HTERT RPE-1 (cell line): ENCODE data around the gene CHST8.
"Not testable (repeated sequence)": the region's sequence is repeated elsewhere in the genome, so short reads cannot be mapped to it uniquely, and the experiment has no call there.

Experiments used
- in situ Hi-C: fragments of 300-500 bp; cut with MboI; formaldehyde crosslinking; loops from 4 replicates; pipeline ENCODE4 v1.14.3; 2020; ENCODE audit warnings: low sequenced_read_pairs

CHST8 gene

DNA sequence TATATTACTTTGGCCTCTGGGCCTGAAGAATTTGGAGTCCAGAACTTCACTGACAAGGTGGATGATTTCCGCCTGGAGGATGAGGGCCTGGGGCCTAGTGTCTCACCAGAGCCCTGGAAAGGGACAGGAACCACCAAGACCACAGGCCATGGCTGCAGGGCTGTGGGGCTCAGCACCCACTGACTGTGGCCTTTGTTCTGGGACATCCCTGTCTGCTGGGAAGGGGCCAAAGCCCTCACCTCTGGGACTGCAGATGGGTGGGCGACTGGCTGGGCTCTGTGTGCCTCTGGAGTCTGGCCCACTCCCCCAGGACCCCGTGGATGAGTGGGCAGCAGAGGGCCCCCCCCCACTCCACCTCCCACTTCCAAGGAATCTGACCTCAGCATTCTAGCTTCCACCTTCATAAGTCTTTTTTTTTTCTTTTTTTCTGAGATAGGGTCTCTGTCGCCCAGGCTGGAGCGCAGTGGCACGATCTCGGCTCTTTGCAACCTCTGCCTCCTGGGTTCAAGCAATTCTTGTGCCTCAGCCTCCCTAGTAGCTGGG, 20.3 kb downstream of the CHST8 start:
- in situ Hi-C loops: no loop called here

GRCh38 chr19:33644284-33644836, 22.6 kb downstream of the CHST8 start:
- in situ Hi-C loops: no loop called here

- in situ Hi-C loops: no loop called here
Measured at GRCh38 chr19:33646306-33646705, 24.6 kb downstream of the CHST8 start.

GRCh38 chr19:33647146-33647545, 25.4 kb downstream of the CHST8 start:
- in situ Hi-C loops: no loop called here

- in situ Hi-C loops: no loop called here
Measured at GRCh38 chr19:33649627-33650305, 28.0 kb downstream of the CHST8 start.

DNA sequence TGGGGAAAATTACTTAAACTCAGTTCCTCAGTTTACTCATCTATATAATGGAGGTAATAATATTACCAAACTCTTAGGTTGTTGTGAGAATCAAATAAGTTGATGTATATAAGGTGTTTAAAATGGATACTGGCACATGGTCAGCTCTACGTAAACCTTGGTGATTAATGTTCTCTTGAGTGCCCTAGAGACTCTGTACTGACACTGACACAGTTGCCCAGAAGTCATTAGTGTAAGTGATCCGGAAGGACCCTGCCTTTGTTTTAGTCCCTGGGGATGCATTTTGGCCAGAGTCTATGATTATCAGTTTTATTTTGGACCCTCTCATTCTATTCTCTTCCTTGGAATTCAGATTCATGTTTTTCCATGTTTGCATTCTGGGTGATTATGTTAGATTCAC, 31.9 kb downstream of the CHST8 start:
- in situ Hi-C loops: no loop called here

GRCh38 chr19:33654840-33655508, 33.2 kb downstream of the CHST8 start:
- in situ Hi-C loops: no loop called here

DNA sequence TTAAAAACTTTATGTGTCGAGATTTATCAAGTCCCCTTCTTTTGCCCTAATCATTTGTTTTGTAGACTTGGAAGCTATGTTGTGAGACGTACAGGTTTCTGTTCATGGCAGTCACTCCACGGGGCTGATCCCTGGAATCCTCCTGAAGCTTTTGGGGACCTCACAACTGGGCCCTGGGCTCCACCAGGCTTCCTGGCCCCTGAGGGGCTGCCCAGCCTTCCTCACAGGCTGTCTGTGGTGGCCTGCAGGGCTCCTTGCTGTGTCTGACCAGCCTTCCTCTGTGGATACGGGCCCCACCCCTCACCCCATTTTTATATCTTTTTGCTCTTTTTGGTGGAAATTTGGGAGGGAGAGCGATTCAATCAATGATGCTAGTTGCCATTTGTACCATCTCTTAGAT, 38.1 kb downstream of the CHST8 start:
- in situ Hi-C loops: no loop called here

- in situ Hi-C loops: no loop called here
Measured at GRCh38 chr19:33660410-33661124, 38.8 kb downstream of the CHST8 start.

DNA sequence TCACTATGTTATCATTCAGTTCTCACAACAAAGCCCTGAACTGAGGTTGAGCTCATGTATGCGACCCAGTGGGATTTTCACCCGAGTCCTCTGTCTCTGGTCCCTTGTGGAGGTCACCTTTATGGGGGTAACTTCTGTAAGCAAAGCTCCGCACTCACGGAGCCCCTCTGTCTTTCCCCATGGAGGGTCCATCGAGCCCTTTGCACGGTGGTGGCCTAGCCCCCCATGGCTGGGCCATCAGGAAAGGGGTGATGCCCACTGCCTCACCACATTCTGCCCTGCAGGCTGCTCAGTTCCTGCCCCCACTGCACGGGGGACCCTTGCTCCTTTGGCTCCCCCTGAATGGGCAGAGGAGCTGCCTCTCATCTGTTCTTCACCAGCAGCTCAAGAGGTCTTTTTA, 39.6 kb downstream of the CHST8 start:
- in situ Hi-C loops: no loop called here

GRCh38 chr19:33662391-33663092, 40.8 kb downstream of the CHST8 start:
- in situ Hi-C loops: no loop called here

GRCh38 chr19:33663316-33663715, 41.6 kb downstream of the CHST8 start:
- in situ Hi-C loops: not testable (repeated sequence)

DNA sequence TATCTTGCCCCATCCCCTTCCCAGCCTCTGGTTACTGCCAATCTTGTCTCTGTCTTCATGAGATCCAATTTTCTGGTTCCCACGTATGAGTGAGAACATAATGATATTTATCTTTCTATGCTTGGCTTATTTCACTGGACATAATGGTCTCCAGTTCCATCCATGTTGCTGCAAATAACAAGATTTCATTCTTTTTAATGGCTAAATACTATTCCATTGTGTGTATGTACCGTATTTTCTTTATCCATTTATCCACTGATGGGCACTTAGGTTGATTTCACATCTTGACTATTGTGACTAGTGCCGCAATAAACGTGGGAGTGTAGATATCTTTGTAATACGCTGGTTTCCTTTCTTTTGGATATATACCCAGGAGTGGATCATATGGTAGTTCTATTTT, 43.0 kb downstream of the CHST8 start:
- in situ Hi-C loops: no loop called here

- in situ Hi-C loops: no loop called here
Measured at GRCh38 chr19:33665776-33666595, 44.2 kb downstream of the CHST8 start.

- in situ Hi-C loops: no loop called here
Measured at GRCh38 chr19:33667141-33667650, 45.4 kb downstream of the CHST8 start.

DNA sequence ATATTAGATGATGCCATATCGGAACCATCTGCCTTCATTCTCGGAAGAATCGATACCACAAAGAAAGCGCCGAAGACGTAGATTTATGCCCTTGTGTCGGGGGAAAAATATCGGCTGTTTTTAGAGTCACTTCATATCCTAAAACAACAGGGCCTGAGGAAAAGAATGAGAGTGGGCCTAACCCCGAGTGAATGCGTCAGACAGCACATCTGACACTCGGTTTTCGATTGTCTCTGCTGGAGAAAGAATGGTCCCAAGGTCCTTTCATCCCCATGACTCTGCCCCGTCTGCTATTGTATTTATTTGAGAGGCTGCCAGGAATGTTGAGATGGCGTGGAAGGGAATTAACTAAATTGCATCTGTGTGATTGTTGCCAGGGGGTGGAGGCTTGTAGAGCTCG, 46.1 kb downstream of the CHST8 start:
- in situ Hi-C loops: no loop called here

DNA sequence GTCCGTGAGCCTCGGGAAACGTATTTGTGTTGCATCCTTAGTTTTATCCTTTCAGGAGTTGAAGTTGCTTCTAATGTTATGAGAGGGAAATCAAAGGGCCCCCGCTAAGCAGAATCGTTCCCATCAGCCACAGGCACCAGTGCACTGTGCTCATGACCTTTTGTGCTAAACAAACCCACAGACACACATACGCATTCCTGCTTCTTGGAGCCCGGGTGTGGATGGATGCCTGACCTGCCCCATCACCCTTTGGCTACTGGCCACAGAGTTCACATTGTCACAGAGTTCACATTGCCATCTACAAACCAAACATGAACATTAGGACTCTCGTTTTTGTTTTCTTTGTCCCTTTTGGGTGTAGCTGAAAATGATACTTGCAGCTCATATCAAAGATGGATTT, 47.2 kb downstream of the CHST8 start:
- in situ Hi-C loops: no loop called here

DNA sequence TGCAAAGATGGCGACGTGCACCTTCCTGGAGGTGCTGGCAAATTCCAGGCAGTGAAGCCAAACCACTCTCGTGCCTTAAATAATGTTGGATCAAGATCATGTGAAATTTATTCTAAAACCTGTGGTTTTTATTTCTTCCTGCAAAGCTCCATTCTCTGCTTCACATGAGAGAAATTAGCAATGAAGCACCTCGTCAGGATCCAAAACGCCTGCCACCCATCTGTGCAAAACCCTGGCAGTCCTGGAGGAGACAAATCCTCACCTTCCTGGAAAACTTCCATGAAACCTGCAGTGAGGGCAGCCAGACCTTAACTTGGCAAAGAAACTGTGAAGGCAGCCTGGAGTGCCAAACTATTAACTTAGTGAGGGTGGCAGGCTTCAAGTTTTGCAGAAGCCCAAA, 47.6 kb downstream of the CHST8 start:
- in situ Hi-C loops: no loop called here

GRCh38 chr19:33670398-33670797, 48.6 kb downstream of the CHST8 start:
- in situ Hi-C loops: no loop called here

DNA sequence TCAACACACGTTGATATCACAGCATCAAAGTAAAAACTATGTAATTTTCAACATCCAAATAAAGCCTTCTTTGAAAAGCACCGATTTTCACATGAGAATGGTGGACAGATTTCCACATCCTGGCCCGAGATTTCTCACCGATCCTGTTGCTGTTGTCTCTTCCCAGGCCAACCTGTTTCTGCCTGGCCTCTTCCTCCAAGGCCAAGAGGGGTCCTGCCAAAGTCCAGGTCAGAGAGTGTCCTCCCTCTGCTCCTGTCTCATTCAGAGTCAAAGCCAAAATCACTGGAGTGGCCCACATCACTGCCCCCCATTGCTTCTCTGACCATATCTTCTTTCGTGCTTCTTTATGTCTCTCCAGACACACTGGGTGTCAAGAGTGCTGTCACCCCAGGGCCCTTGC, 49.5 kb downstream of the CHST8 start:
- in situ Hi-C loops: no loop called here
